ENCODE data around the gene AQR. TPM values are rescaled to one million over a fixed set of nuclear protein-coding genes. Genes with fewer than 3 reads are reported as not detected.

The AQR gene
- total RNA-seq, 1 experiment from 2014 or later = 54.4 TPM

- peaks cover 15 to 17% of the 10 kb centered on the region in 2 experiments for H3K4me1 Mint-ChIP-seq
Measured at GRCh38 chr15:34802371-34802770, 167.2 kb downstream of the AQR start.

More at GRCh38 chr15:34802371-34802770, 167.2 kb downstream of the AQR start:
- WGBS (ENCODE audit: extremely low coverage, insufficient read length, low lambda C conversion rate) = no CpG with 5 or more reads among the region's 1 CpG
- Histone ChIP-seq H3K79me2 (ENCODE audit: insufficient read depth, low read length) (no peaks in the 10 kb centered on the region), H4K5ac (ENCODE audit: insufficient read length, low read depth, low read length) (no peak overlapping the region), H3T11ph (ENCODE audit: low read length) (no peak overlapping the region), H2AFZ (ENCODE audit: low read length) (no peak overlapping the region), H2BK15ac (ENCODE audit: low read depth, low read length) (no peak overlapping the region), H2AK5ac (ENCODE audit: insufficient read length, low read length) (no peak overlapping the region), H3K27me3 (ENCODE audit: insufficient read depth, low read length) (no peaks in the 10 kb centered on the region), H3K9ac (ENCODE audit: extremely low read depth, insufficient read length, low read length) (no peak overlapping the region), H3K23ac (ENCODE audit: insufficient read length, low read depth, low read length) (no peak overlapping the region), H3K14ac (ENCODE audit: insufficient read depth, low read length) (no peak overlapping the region), H3K4me2 (ENCODE audit: insufficient read depth, insufficient read length, low read length) (no peak overlapping the region), H4K20me1 (ENCODE audit: control insufficient read depth, insufficient read depth, insufficient read length) (no peaks in the 10 kb centered on the region), H4K91ac (ENCODE audit: insufficient read length, low read depth, low read length) (no peak overlapping the region), H3K23me2 (ENCODE audit: insufficient read length, low read depth, low read length, poor library complexity, severe bottlenecking) (no peaks in the 10 kb centered on the region), H3K79me1 (ENCODE audit: insufficient read depth, low read depth, low read length, poor library complexity, severe bottlenecking) (no peaks in the 10 kb centered on the region), H3K18ac (ENCODE audit: insufficient read length, low read depth, low read length) (no peak overlapping the region), H2BK5ac (ENCODE audit: insufficient read length, low read length) (no peak overlapping the region), H3K4me1 (ENCODE audit: insufficient read depth, low read length) (peaks cover 2% of the 10 kb centered on the region; the same call in 1 of the 2 replicates), H3K4ac (ENCODE audit: low read depth, low read length) (no peak overlapping the region), H3K27ac (ENCODE audit: insufficient read length, low read depth, low read length) (no peak overlapping the region), H2BK120ac (ENCODE audit: low read depth, low read length, poor library complexity, severe bottlenecking) (no peak overlapping the region), H4K8ac (replicated peaks; ENCODE audit: insufficient read length, low read depth, low read length) (no peak overlapping the region), H3K56ac (ENCODE audit: insufficient read length, low read depth, low read length) (no peak overlapping the region), H2BK20ac (ENCODE audit: low read depth, low read length, poor library complexity, severe bottlenecking) (no peak overlapping the region), H3K9me3 (ENCODE audit: control insufficient read depth, low read depth, low read length) (no peaks in the 10 kb centered on the region), H2BK12ac (ENCODE audit: insufficient read length, low read depth, low read length) (no peak overlapping the region)
- Mint-ChIP-seq H3K36me3 (ENCODE audit: insufficient read depth in 1 of 3, low read depth in 3 of 3) (peaks cover 0 to 7% (median 3%) of the 10 kb centered on the region in 3 experiments; a peak in 4 of 7 replicates), H3K27ac (no peak overlapping the region), H3K27me3 (ENCODE audit: low read depth) (peaks cover 4% of the 10 kb centered on the region), H3K9me3 (peaks cover 6 to 10% of the 10 kb centered on the region in 2 experiments), H3K4me3 (no peak overlapping the region)
- no peak for DNase-seq
- TF ChIP-seq CTCF (conservative IDR thresholded peaks at IDR 0.05) = no peak

Other genes starting within 250 kb of the AQR start
- 0.15 TPM in 1 of 2 replicates, not detected in the other for gene GJD2, start 214.7 kb downstream of the AQR start, total RNA-seq (2021)
- gene ACTC1, start 174.2 kb downstream of the AQR start, total RNA-seq (2021) = 48.6 and 52.2 TPM in 2 replicates
- gene ZNF770, start 18.5 kb upstream of the AQR start, total RNA-seq (2021) = 108 and 111 TPM in 2 replicates
- 88.4 and 91.5 TPM in 2 replicates for gene NANOGP8, start 115.6 kb upstream of the AQR start, total RNA-seq (2021)